RWPE1 (cell line): ENCODE results near the gene OR6C3.
"Not testable (repeated sequence)": the region's sequence is repeated elsewhere in the genome, so short reads cannot be mapped to it uniquely, and the experiment has no call there.

Experiments
- CTCF ChIA-PET: fragments of 350-600 bp; sonication (Branson Sonifier 250); formaldehyde crosslinking; extraction: SDS; loops from one replicate; lab custom pipeline; 2021; lab: Yijun Ruan, JAX
- POLR2A ChIA-PET: fragments of 400-600 bp; formaldehyde crosslinking; extraction: SDS; loops from one replicate; lab custom pipeline; 2020; ENCODE audit warnings: antibody characterized with exemption; ENCODE audit not compliant: low non-redundant PET; lab: Yijun Ruan, JAX
- DNase-seq: peaks from one replicate; pipeline ENCODE4 v3.0.0; 2012; ENCODE audit warnings: low spot score
- H3K27ac ChIP-seq: fragments of 450-650 bp; 2 replicates; pipeline ENCODE4 v1.5.1; 2017
- TF ChIP-seq, protein P1 (sequence below): fragments of 450-650 bp; conservative IDR thresholded peaks from 2 replicates; pipeline ENCODE4 v1.5.1; 2017; ENCODE audit warnings: low read depth, mild to moderate bottlenecking

The OR6C3 gene

DNA sequence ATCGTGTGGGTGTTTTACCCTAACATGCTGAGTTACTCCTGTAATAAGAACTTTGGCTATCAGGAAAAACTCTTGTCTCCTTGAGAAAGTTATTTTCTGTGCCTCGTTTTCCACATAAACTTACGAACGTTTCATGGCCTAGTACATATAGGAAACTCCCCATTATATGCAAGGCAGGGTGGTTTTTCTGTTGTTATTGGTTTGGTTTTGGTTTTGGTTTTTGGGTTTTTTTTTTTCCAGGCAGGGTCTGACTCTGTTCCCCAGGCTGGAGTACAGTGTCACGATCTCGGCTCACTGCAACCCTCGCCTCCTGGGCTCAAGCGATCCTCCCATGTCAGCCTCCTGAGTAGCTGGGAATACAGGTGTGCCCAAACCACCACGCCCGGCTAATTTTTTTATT, 5.5 kb downstream of the OR6C3 start:
- POLR2A ChIA-PET = no interaction called here
- no peak for DNase-seq
- CTCF ChIA-PET = interaction anchor here (0.6 kb wide), 1 partner anchor 301 kb away, joined by 3 read pairs; no protein-coding TSS in a partner anchor
- TF ChIP-seq, protein P1, sequence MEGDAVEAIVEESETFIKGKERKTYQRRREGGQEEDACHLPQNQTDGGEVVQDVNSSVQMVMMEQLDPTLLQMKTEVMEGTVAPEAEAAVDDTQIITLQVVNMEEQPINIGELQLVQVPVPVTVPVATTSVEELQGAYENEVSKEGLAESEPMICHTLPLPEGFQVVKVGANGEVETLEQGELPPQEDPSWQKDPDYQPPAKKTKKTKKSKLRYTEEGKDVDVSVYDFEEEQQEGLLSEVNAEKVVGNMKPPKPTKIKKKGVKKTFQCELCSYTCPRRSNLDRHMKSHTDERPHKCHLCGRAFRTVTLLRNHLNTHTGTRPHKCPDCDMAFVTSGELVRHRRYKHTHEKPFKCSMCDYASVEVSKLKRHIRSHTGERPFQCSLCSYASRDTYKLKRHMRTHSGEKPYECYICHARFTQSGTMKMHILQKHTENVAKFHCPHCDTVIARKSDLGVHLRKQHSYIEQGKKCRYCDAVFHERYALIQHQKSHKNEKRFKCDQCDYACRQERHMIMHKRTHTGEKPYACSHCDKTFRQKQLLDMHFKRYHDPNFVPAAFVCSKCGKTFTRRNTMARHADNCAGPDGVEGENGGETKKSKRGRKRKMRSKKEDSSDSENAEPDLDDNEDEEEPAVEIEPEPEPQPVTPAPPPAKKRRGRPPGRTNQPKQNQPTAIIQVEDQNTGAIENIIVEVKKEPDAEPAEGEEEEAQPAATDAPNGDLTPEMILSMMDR = no peak
- no peak overlapping the region for H3K27ac ChIP-seq

DNA sequence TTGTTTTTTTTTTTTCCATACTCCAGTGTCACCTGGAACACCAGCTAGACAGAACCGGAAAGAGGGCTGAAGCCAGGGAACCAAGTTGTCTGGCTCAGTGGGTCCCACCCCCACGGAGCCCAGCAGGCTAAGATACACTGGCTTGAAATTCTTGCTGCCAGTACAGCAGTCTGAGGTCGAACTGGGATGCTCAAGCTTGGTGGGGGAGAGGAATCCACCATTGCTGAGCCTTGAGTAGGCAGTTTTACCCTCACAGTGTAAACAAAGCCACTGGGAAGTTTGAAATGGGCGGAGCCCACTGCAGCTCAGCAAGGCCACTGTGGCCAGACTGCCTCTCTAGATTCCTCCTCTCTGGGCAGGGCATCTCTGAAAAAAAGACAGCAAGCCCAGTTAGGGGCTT, 24.8 kb downstream of the OR6C3 start:
- DNase-seq, CTCF ChIA-PET, H3K27ac ChIP-seq, POLR2A ChIA-PET: not testable (repeated sequence)

DNA sequence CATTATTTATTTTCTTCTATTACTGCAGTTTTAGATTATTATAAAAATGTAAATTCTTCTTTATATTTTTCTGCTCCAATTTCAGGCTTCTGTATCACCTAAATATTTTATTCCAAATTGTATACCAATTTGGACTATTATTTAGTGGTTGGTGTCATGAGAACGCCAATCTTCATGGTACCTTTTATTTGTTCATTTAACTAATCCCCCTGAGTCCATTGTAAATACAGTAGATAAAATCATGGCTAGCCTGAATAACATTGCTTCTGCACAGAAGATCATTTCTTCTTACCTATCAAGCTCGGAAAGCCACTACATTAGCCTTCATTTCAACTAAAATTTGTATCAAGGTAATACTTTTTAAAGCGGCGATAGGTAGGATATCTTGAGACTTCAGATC, 32.1 kb downstream of the OR6C3 start, which contains the start of gene OR6C75:
OR6C75 (plus strand) TSS at position 301 of the 400 bp plus-strand sequence. CDS start 2,136 bp downstream, outside the sequence.
- no peak within 1 kb of the TSS for H3K27ac ChIP-seq
- TF ChIP-seq, protein P1 = no peak
- CTCF ChIA-PET = interaction anchor here (0.7 kb wide), 1 partner anchor 318 kb away, joined by 4 read pairs; no protein-coding TSS in a partner anchor
- POLR2A ChIA-PET = no interaction called here
- DNase-seq = no peak

DNA sequence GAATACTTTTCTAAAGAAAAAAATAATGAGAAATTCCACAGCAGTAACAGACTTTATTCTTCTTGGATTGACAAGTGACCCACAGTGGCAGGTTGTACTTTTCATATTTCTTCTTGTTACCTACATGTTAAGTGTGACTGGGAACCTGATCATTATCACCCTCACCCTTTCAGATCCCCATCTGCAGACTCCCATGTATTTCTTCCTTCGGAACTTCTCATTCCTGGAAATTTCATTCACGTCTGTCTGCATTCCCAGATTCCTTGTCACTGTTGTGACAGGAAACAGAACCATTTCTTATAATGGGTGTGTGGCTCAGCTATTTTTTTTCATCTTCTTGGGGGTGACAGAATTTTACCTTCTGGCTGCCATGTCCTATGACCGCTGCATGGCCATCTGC, 34.5 kb downstream of the OR6C3 start:
- TF ChIP-seq, protein P1 = no peak
- no peak for DNase-seq
- POLR2A ChIA-PET = no interaction called here

DNA sequence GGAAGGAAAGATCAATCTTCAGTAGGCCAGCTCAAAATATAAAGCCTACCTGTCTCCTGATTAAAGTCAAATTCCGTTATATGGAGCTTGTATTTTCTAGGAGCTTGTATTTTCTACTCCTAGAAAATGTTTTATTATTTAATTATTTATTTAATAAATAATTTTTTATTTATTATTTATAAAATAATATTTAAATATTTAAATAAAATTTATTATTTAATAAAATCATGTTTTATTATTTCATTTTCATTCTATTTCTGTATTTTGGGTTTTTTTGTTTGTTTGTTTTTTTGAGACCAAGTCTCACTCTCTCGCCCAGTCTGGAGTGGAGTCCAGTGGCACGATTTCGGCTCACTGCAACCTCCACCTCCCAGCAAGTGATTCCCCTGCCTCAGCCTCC, 42.0 kb downstream of the OR6C3 start:
- CTCF ChIA-PET = no interaction called here
- TF ChIP-seq, protein P1 = no peak
- POLR2A ChIA-PET = no interaction called here
- no peak for DNase-seq
- H3K27ac ChIP-seq = no peak overlapping the region

More for the DNA sequence above, 34.5 kb downstream of the OR6C3 start:
- CTCF ChIA-PET = no interaction called here
- no peak overlapping the region for H3K27ac ChIP-seq
